ENCODE measurements around the gene PALM.

GRCh38 chr19:718991-719512 is 10.3 kb downstream of the PALM start:
- TF ChIP-seq, protein P1, sequence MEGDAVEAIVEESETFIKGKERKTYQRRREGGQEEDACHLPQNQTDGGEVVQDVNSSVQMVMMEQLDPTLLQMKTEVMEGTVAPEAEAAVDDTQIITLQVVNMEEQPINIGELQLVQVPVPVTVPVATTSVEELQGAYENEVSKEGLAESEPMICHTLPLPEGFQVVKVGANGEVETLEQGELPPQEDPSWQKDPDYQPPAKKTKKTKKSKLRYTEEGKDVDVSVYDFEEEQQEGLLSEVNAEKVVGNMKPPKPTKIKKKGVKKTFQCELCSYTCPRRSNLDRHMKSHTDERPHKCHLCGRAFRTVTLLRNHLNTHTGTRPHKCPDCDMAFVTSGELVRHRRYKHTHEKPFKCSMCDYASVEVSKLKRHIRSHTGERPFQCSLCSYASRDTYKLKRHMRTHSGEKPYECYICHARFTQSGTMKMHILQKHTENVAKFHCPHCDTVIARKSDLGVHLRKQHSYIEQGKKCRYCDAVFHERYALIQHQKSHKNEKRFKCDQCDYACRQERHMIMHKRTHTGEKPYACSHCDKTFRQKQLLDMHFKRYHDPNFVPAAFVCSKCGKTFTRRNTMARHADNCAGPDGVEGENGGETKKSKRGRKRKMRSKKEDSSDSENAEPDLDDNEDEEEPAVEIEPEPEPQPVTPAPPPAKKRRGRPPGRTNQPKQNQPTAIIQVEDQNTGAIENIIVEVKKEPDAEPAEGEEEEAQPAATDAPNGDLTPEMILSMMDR (conservative IDR thresholded peaks at IDR 0.05; ENCODE audit: low read depth, low read length): no peak
- TF ChIP-seq EZH2 (IDR thresholded peaks at IDR 0.05; ENCODE audit: borderline replicate concordance, low read depth, low read length, poor library complexity, severe bottlenecking): no peak
